GM06990 (cell line): ENCODE measurements around the gene NIN.

Experiments used
- DNase-seq: peaks from one replicate; pipeline ENCODE4 v3.0.0-alpha.2; 2011; ENCODE audit not compliant: insufficient read length; ENCODE audit errors: extremely low read depth
- H3K27me3 ChIP-seq: replicated peaks from 2 replicates; pipeline ENCODE4 v1.6.0; 2011; ENCODE audit warnings: low read length; ENCODE audit not compliant: control insufficient read depth, insufficient read depth
- H3K36me3 ChIP-seq: 2 replicates; pipeline ENCODE4 v1.5.1; 2011; ENCODE audit warnings: low read length; ENCODE audit not compliant: control insufficient read depth, insufficient read depth
- H3K4me3 ChIP-seq: replicated peaks from 2 replicates; pipeline ENCODE4 v1.5.1; 2011; ENCODE audit warnings: low read depth, mild to moderate bottlenecking, control low read depth, low read length
- TF ChIP-seq, protein P1 (sequence below): IDR thresholded peaks from 2 replicates; pipeline ENCODE4 v1.5.1; 2011; ENCODE audit warnings: low read length, control low read depth, mild to moderate bottlenecking, inconsistent platforms; ENCODE audit not compliant: insufficient read depth, poor library complexity, severe bottlenecking

Gene NIN

DNA sequence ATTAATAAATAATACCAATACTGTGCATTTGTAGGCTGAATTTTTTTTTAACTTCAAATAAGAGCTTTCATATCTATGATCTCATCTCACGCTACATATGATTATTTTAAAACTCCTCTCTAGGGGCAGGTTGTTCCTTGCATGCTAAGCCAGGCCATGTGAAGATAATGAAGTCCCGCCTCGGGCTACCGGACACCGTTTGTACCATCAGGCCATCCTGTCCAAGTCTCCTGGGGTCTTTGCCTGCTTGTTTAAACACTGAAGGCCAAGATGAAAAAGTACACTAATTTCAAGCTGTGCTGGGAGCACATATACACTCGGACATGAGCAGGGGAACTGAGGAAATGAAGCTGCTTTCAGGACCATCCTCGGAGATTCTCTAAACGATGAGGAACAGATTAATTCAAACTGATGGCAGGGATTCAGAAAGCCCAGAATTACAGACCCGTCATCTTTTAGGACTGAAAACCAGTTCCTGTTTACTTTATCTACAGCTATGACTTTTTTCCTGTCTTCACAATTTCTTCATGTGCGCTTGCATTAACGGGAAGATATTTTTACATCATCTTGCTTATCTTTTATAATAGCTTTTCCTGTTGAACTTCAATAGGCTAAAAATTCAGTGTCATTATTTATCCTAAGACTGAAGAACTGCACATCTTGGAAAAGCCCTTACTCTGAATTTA, 34.6 kb upstream of the NIN start:
- no peaks in the 10 kb centered on the region for H3K27me3 ChIP-seq
- H3K36me3 ChIP-seq: no peaks in the 10 kb centered on the region
- H3K4me3 ChIP-seq: no peak overlapping the region
- no peak for DNase-seq
- TF ChIP-seq, protein P1, sequence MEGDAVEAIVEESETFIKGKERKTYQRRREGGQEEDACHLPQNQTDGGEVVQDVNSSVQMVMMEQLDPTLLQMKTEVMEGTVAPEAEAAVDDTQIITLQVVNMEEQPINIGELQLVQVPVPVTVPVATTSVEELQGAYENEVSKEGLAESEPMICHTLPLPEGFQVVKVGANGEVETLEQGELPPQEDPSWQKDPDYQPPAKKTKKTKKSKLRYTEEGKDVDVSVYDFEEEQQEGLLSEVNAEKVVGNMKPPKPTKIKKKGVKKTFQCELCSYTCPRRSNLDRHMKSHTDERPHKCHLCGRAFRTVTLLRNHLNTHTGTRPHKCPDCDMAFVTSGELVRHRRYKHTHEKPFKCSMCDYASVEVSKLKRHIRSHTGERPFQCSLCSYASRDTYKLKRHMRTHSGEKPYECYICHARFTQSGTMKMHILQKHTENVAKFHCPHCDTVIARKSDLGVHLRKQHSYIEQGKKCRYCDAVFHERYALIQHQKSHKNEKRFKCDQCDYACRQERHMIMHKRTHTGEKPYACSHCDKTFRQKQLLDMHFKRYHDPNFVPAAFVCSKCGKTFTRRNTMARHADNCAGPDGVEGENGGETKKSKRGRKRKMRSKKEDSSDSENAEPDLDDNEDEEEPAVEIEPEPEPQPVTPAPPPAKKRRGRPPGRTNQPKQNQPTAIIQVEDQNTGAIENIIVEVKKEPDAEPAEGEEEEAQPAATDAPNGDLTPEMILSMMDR: no peak

- Histone ChIP-seq H3K27me3 (no peaks in the 10 kb centered on the region), H3K36me3 (no peaks in the 10 kb centered on the region), H3K4me3 (no peak overlapping the region)
- TF ChIP-seq, protein P1: no peak
- DNase-seq: no peak
These were observed 34.0 kb upstream of the NIN start for GRCh38 chr14:50864946-50865345.

DNA sequence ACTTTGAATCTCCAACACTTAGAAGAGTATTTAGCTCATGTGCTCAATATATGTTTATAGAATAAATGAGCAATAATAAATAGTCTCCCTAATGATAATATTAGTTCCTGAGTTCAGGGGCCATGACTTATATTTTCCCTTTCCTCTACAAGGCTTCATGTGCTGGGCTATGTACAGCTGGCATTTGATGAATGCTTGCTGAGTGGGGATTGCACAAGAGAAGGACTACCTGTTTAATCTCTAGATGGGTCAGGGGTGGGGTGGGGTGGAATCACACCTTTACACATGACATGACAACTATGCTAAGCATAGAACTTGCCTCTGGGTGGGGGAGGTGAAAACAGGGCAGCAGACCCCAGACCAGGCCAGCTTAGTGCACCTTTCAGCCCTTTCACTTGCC, 33.3 kb upstream of the NIN start:
- H3K36me3 ChIP-seq: no peaks in the 10 kb centered on the region
- TF ChIP-seq, protein P1: no peak
- no peaks in the 10 kb centered on the region for H3K27me3 ChIP-seq
- DNase-seq: no peak
- no peak overlapping the region for H3K4me3 ChIP-seq

GRCh38 chr14:50862036-50862570, 31.1 kb upstream of the NIN start:
- Histone ChIP-seq H3K27me3 (no peaks in the 10 kb centered on the region), H3K36me3 (no peaks in the 10 kb centered on the region), H3K4me3 (no peak overlapping the region)
- TF ChIP-seq, protein P1: no peak
- no peak for DNase-seq

DNA sequence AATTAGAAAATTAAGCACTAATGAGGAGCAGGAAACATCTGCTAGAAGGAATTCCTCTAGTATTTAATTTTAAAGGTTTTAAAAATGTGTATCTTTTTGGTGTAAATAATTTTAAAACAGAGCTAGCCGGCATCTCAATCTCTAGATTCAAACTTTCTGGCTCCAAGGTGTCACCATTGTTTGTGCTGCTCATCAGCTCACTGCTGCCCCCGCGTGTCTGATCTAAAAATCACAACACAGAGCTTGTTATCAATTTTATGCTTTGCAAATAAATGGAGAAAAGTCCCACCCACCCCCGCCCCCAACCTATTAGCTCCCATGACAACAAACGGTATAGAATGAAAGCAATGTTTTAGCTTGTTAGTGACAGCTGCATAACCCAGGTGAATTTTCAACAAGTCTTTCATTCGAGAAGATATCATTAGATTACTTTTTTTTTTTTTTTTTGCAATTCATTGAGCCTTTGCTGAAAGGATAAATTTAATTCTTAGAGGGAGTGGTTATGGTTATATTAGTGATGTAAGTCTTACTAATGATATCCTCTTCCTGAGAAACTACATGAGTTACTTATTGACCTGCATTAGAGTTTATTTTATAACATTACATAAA, 29.6 kb upstream of the NIN start:
- H3K36me3 ChIP-seq: no peaks in the 10 kb centered on the region

More for the DNA sequence above, 29.6 kb upstream of the NIN start:
- peak; percentile 38 for DNase-seq
- TF ChIP-seq, protein P1: peak; percentile 65
- peak overlapping the region; percentile 64 for H3K4me3 ChIP-seq
- no peaks in the 10 kb centered on the region for H3K27me3 ChIP-seq
